ENCODE results near the gene SVEP1.

GRCh38 chr9:110451726-110452125 is 127.8 kb downstream of the SVEP1 start:
- TF ChIP-seq POLR2A (IDR thresholded peaks at IDR 0.05) = no peak
- TF ChIP-seq CTCF (IDR thresholded peaks at IDR 0.05) = no peak
